Measurements from ENCODE around the gene DCTN1. TPM values are rescaled to one million over a fixed set of nuclear protein-coding genes. Genes with fewer than 3 reads are reported as not detected.

DCTN1 gene
- total and polyA plus RNA-seq, 8 donors, result 65.8 to 181 (median 90.5) TPM

GRCh38 chr2:74333896-74334586 is 46.1 kb downstream of the DCTN1 start:
- H3K36me3 ChIP-seq, result peaks cover 7 to 39% (median 33%) of the 10 kb centered on the region in 4 donors
- no peak overlapping the region for H3K4me3 ChIP-seq
- H3K27me3 ChIP-seq, result no peaks in the 10 kb centered on the region
- 86 to 89% (median 87%) methylated on average over 5 to 6 of the region's 6 CpGs for whole genome bisulfite sequencing, 5 donors
- intact Hi-C loops (cut with DNase I; ENCODE audit: low total_unique reads), result loop anchor here (10.0 kb wide), 1 partner anchor 509 kb away; the partner anchor contains the start of gene STAMBP
- H3K4me1 ChIP-seq, result no peaks in the 10 kb centered on the region
- no peak overlapping the region for H3K27ac ChIP-seq
- no peak for DNase-seq
- H3K9me3 ChIP-seq, result no peaks in the 10 kb centered on the region
- TF ChIP-seq CTCF (IDR thresholded peaks at IDR 0.05) (no peak), POLR2AphosphoS5 (IDR thresholded peaks at IDR 0.05) (no peak), POLR2A (IDR thresholded peaks at IDR 0.05) (no peak), EP300 (IDR thresholded peaks at IDR 0.05) (no peak)

- no peaks in the 10 kb centered on the region for H3K9me3 ChIP-seq
- peaks cover 7 to 41% (median 34%) of the 10 kb centered on the region in 4 donors for H3K36me3 ChIP-seq
- 49 to 67% (median 66%) methylated on average over 3 of the region's 3 CpGs for WGBS, 5 donors
- H3K27ac ChIP-seq, result no peak overlapping the region
- DNase-seq, result peak; percentile 32 to 54
- no peaks in the 10 kb centered on the region for H3K27me3 ChIP-seq
- H3K4me1 ChIP-seq, result no peaks in the 10 kb centered on the region
- H3K4me3 ChIP-seq, result no peak overlapping the region
- intact Hi-C loops (cut with DNase I; ENCODE audit: low total_unique reads), result loop anchor here (10.0 kb wide), 1 partner anchor 508 kb away; the partner anchor contains the start of gene STAMBP
- TF ChIP-seq CTCF (IDR thresholded peaks at IDR 0.05) (peak in 3 of 7 experiments; percentile 6 to 19 (median 18)), EP300 (IDR thresholded peaks at IDR 0.05) (no peak)
Observed at GRCh38 chr2:74333175-74333574, 46.9 kb downstream of the DCTN1 start.

GRCh38 chr2:74332550-74333174 is 47.4 kb downstream of the DCTN1 start:
- Histone ChIP-seq H3K36me3 (peaks cover 7 to 45% (median 36%) of the 10 kb centered on the region in 4 donors), H3K27me3 (no peaks in the 10 kb centered on the region), H3K4me3 (no peak overlapping the region), H3K27ac (no peak overlapping the region), H3K9me3 (no peaks in the 10 kb centered on the region), H3K4me1 (no peaks in the 10 kb centered on the region)
- TF ChIP-seq CTCF (IDR thresholded peaks at IDR 0.05) (no peak), EP300 (IDR thresholded peaks at IDR 0.05) (no peak), POLR2AphosphoS5 (IDR thresholded peaks at IDR 0.05) (no peak), POLR2A (IDR thresholded peaks at IDR 0.05) (no peak)
- DNase-seq, result no peak
- 87 to 92% (median 88%) methylated on average over 3 of the region's 3 CpGs for WGBS, 5 donors
- intact Hi-C loops (cut with DNase I; ENCODE audit: low total_unique reads), result loop anchor here (10.0 kb wide), 1 partner anchor 508 kb away; the partner anchor contains the start of gene STAMBP

- no peak overlapping the region for H3K4me3 ChIP-seq
- no peaks in the 10 kb centered on the region for H3K9me3 ChIP-seq
- H3K4me1 ChIP-seq, result no peaks in the 10 kb centered on the region
- intact Hi-C loops (cut with DNase I; ENCODE audit: low total_unique reads), result no loop called here
- no peaks in the 10 kb centered on the region for H3K27me3 ChIP-seq
- no peak for TF ChIP-seq EP300 (IDR thresholded peaks at IDR 0.05)
- no peak for TF ChIP-seq CTCF (IDR thresholded peaks at IDR 0.05)
- no peak for TF ChIP-seq POLR2AphosphoS5 (IDR thresholded peaks at IDR 0.05)
- no peak for TF ChIP-seq POLR2A (IDR thresholded peaks at IDR 0.05)
- no peak overlapping the region for H3K27ac ChIP-seq
- peaks cover 7 to 49% (median 39%) of the 10 kb centered on the region in 4 donors for H3K36me3 ChIP-seq
- DNase-seq, result no peak
- WGBS, 5 donors, result 36 to 55% (median 48%) methylated on average over 2 of the region's 2 CpGs
Observed at GRCh38 chr2:74328573-74328972, 51.5 kb downstream of the DCTN1 start.

Measured in stomach (tissue), 9 donors.